Measurements from ENCODE around the gene PLA2G4B. TPM values are rescaled to one million over a fixed set of nuclear protein-coding genes. Genes with fewer than 3 reads are reported as not detected.

The PLA2G4B gene
- total RNA-seq, 6 experiments from 2014 or later: 0.31 to 7.3 (median 4.7) TPM

- DNase-seq (no peak), ATAC-seq (no peak)
- intact Hi-C loops (cut with DNase I): no loop called here
- Histone ChIP-seq H3K36me3 (no peaks in the 10 kb centered on the region), H3K4me1 (peaks cover 0 to 10% (median 0%) of the 10 kb centered on the region in 4 donors), H3K9me3 (no peaks in the 10 kb centered on the region), H3K27ac (no peak overlapping the region), H3K27me3 (no peaks in the 10 kb centered on the region), H3K4me3 (no peak overlapping the region)
- TF ChIP-seq CTCF (IDR thresholded peaks at IDR 0.05) (no peak), POLR2A (IDR thresholded peaks at IDR 0.05) (no peak)
- WGBS (ENCODE audit: insufficient coverage, low coverage, low lambda C conversion rate, missing lambda C conversion rate): 98% methylated on average over 3 of the region's 3 CpGs
These were observed 37.5 kb upstream of the PLA2G4B start for GRCh38 chr15:41801185-41801584.

GRCh38 chr15:41801850-41802455, 36.7 kb upstream of the PLA2G4B start:
- no peak for ATAC-seq
- Histone ChIP-seq H3K4me3 (no peak overlapping the region), H3K27ac (no peak overlapping the region), H3K9me3 (no peaks in the 10 kb centered on the region), H3K27me3 (no peaks in the 10 kb centered on the region), H3K36me3 (no peaks in the 10 kb centered on the region), H3K4me1 (peaks cover 0 to 10% (median 0%) of the 10 kb centered on the region in 4 donors)
- peak in 1 of 3 donors; percentile 1 for DNase-seq
- intact Hi-C loops (cut with DNase I): no loop called here
- TF ChIP-seq POLR2A (IDR thresholded peaks at IDR 0.05) (no peak), CTCF (IDR thresholded peaks at IDR 0.05) (no peak)
- WGBS (ENCODE audit: insufficient coverage, low coverage, low lambda C conversion rate, missing lambda C conversion rate): 89% methylated on average over 3 of the region's 3 CpGs

GRCh38 chr15:41804361-41804760, 34.3 kb upstream of the PLA2G4B start:
- intact Hi-C loops (cut with DNase I): no loop called here
- no peaks in the 10 kb centered on the region for H3K36me3 ChIP-seq

GRCh38 chr15:41804916-41805666, 33.6 kb upstream of the PLA2G4B start:
- no peaks in the 10 kb centered on the region for H3K36me3 ChIP-seq
- H3K27me3 ChIP-seq: no peaks in the 10 kb centered on the region
- H3K4me1 ChIP-seq: no peaks in the 10 kb centered on the region
- H3K27ac ChIP-seq: no peak overlapping the region
- WGBS (ENCODE audit: insufficient coverage, low coverage, low lambda C conversion rate, missing lambda C conversion rate): 56% methylated on average over 7 of the region's 8 CpGs
- no peak overlapping the region for H3K4me3 ChIP-seq
- TF ChIP-seq CTCF (IDR thresholded peaks at IDR 0.05) (no peak), POLR2A (IDR thresholded peaks at IDR 0.05) (no peak)
- DNase-seq: no peak
- H3K9me3 ChIP-seq: no peaks in the 10 kb centered on the region
- intact Hi-C loops (cut with DNase I): loop anchor here in 1 of 2 donors (5.0 kb wide), 1 partner anchor 33 kb away; the partner anchor contains the start of gene MAPKBP1
- ATAC-seq: no peak

More at GRCh38 chr15:41804361-41804760, 34.3 kb upstream of the PLA2G4B start:
- WGBS (ENCODE audit: insufficient coverage, low coverage, low lambda C conversion rate, missing lambda C conversion rate): 88% methylated on average over 2 of the region's 2 CpGs
- TF ChIP-seq POLR2A (IDR thresholded peaks at IDR 0.05) (no peak), CTCF (IDR thresholded peaks at IDR 0.05) (no peak)
- no peak for ATAC-seq
- no peak for DNase-seq
- Histone ChIP-seq H3K4me1 (peaks cover 0 to 2% (median 0%) of the 10 kb centered on the region in 4 donors), H3K27ac (no peak overlapping the region), H3K27me3 (no peaks in the 10 kb centered on the region), H3K4me3 (no peak overlapping the region), H3K9me3 (no peaks in the 10 kb centered on the region)
